HG03575 (cell line): Measurements from ENCODE around the gene MSRB2.

Experiments used
- ATAC-seq: cut with Tn5 transposase; IDR thresholded peaks from one replicate; pipeline ENCODE4 v1.9.1; 2021; ENCODE audit not compliant: unreplicated experiment, insufficient number of reproducible peaks, low FRiP score; ENCODE audit errors: extremely low read depth

MSRB2 gene

DNA sequence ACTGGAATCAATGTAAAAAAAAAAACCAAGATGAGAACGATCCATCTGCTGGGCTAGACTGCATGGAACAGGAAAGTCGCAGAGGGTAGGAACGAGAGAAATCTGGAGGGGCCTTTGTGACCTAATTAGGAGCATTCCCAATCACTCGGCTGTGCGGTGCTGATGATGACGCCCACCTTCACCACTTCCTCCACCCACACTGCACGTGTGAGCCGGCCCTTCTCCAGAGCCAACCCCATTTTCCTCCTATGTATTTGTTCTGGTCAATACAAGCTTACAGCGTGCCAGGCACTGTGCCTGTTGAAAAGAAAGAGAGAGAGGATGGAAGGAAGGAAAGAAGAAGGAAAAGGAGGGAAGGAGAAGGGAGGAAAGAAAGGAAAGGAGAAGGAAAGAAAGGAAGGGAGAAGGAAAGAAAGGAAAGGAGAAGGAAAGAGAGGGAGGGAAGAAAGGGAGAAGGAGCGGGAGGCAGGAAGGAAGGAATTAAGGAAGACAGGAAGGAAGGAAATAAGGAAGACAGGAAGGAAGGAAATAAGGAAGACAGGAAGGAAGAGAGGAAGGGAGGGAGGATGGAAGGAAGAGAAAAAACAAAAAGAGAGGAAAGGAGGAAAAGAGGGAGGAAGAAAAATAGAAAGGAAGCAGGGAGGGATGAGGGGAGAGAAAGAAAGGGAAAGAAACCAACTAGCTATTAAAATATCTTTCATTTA, 61.2 kb downstream of the MSRB2 start:
- no peak for ATAC-seq

DNA sequence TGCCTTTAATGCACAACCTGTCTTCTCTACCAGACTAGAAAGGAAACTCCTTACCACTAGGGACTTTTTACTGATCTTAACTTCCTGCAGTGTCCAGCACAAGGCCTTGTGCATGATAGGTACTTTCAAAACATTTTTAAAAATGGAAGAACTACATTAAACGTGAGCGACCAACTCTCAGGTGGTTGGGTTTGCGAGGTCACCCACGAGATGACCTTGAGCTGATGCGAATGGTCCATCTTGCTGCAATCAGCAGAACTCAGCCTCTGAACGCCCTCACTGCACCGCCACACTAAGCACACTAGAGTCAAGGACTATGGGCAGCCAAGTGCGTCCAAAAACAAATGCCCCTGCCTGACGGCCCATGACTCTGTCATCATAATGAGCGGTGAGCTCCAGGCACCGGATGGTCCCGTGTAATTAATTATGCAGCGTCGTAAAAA, 61.9 kb downstream of the MSRB2 start:
- ATAC-seq, result no peak

DNA sequence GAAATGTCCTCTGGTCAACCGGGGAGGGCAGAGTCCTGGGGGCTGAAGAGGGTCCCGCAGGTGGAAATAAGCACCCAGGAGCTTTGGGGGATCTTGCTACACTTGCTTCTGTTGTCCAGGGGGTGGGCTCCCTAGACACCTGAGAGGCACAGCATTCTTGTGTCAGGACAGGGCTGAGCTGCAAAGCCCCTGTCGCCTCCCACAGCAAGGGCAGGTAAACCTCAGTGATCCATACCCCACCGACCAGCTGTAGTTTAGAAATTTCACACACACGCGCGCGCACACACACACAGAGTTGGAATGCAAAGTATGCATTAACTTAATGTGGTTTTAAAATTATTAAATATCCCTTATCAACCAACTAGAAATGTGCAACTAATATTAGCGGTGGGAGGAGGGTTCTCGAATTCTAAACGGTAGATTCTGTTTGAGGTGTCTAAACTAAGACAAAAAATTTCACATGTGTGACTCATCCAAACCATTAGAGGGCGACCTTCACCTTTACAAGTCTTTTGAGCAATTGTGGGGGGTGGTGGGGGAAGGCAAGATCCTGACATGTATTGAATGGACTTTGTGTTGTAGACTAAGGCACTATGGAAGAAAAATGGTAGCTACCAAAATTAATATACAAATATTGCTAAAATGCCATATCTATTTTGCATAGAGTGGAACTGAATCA, 62.5 kb downstream of the MSRB2 start:
- no peak for ATAC-seq

DNA sequence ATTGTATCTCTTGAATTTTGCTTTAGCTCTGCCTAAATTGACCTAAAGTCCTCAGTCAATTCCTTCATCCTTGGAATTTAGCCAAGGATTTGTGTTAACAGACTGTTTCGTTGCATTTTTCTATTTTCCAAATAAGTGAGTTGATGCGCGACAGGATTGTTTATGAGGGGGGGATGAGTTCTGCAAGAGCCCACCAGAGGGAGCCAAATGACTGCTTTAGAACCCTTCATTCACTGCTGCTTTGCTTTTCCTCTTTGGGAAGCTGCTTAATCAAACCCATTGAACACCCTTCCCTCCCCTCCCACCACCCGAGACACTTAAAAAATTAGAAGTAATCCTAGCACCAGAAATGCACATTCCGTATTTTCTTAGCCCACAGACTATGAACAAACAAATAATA, 63.0 kb downstream of the MSRB2 start:
- no peak for ATAC-seq

DNA sequence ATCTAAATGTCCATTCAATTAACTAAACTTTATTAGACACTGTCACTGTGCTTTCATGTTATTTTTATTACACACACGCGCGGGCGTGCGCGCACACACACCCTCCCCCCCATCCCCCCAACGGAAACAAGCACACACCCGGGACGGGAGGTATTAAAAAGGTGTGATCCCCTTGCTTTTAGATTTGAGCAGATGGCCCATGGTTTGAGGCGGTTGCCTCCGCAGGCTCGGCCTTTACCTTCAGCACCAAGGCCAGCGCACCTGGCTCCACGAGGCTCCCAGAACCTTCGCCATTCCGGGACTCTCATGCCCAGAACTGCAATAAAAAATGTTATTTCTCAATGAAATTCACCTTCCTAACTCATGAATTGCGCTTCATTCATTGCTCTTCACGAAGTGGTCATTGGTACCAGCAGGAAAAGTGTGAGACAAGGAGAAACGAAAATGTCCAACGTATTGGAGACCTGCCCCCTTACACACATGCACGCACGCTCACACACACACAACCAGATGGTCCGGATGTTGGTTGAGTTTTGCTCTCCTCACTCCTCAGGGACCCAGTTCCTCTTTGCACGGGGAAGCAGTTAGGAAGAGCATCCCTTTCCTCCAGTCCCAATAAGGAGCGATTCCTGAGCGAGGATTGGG, 76.0 kb downstream of the MSRB2 start:
- ATAC-seq, result no peak
